Chondrocyte (in vitro differentiated cells): ENCODE data around the gene MEF2D. TPM values are rescaled to one million over a fixed set of nuclear protein-coding genes. Genes with fewer than 3 reads are reported as not detected.

Experiments used
- DNase-seq: peaks from one replicate; pipeline ENCODE4 v3.0.0; 2021; ENCODE audit warnings: mixed read lengths, low spot score
- H3K27ac Mint-ChIP-seq: one replicate; pipeline ENCODE4 v1.8.0; 2021; ENCODE audit warnings: mild to moderate bottlenecking, moderate library complexity, mixed read lengths; ENCODE audit not compliant: unreplicated experiment
- H3K27me3 Mint-ChIP-seq: 2 replicates; pipeline ENCODE4 v1.8.0; 2021; ENCODE audit warnings: low read depth, mixed read lengths
- H3K36me3 Mint-ChIP-seq: 2 replicates; pipeline ENCODE4 v1.8.0; 2021; ENCODE audit warnings: low read depth, mixed read lengths
- H3K4me1 Mint-ChIP-seq: 2 replicates; pipeline ENCODE4 v1.8.0; 2021; ENCODE audit warnings: low read depth, mild to moderate bottlenecking, mixed read lengths
- H3K4me3 Mint-ChIP-seq: one replicate; pipeline ENCODE4 v1.8.0; 2021; ENCODE audit warnings: mild to moderate bottlenecking, moderate library complexity, mixed read lengths; ENCODE audit not compliant: unreplicated experiment
- H3K9me3 Mint-ChIP-seq: 2 replicates; pipeline ENCODE4 v1.8.0; 2021; ENCODE audit warnings: low read depth, mixed read lengths
- CTCF ChIP-seq: fragments of 200-600 bp; sonication (generic); IDR thresholded peaks from 2 replicates; pipeline ENCODE4 v1.5.0; 2021; ENCODE audit warnings: antibody characterized with exemption, mild to moderate bottlenecking, moderate library complexity
- total RNA-seq: library from RNA; stranded (reverse); gene quantifications from 3 replicates; pipeline ENCODE4 v1.2.1, GENCODE V29; 2021

MEF2D gene
- total RNA-seq, 1 donor from 2014 or later: 62.0 TPM

GRCh38 chr1:156443286-156443685 is 57.3 kb downstream of the MEF2D start:
- no peak for DNase-seq
- Mint-ChIP-seq H3K27me3 (peaks cover 68% of the 10 kb centered on the region), H3K27ac (no peak overlapping the region), H3K36me3 (peaks cover under 1% of the 10 kb centered on the region), H3K4me1 (peaks cover 5% of the 10 kb centered on the region), H3K9me3 (no peaks in the 10 kb centered on the region), H3K4me3 (no peak overlapping the region)
- no peak for TF ChIP-seq CTCF

- Mint-ChIP-seq H3K9me3 (no peaks in the 10 kb centered on the region), H3K4me3 (no peak overlapping the region), H3K36me3 (no peaks in the 10 kb centered on the region), H3K27ac (no peak overlapping the region), H3K4me1 (peaks cover 8% of the 10 kb centered on the region), H3K27me3 (peaks cover 83% of the 10 kb centered on the region)
- no peak for DNase-seq
- TF ChIP-seq CTCF: no peak
Observed at GRCh38 chr1:156440654-156441437, 59.7 kb downstream of the MEF2D start.

GRCh38 chr1:156439777-156440183 is 60.8 kb downstream of the MEF2D start:
- Mint-ChIP-seq H3K4me1 (peaks cover 12% of the 10 kb centered on the region), H3K4me3 (no peak overlapping the region), H3K27me3 (peaks cover 86% of the 10 kb centered on the region), H3K36me3 (peaks cover 4% of the 10 kb centered on the region), H3K9me3 (no peaks in the 10 kb centered on the region), H3K27ac (no peak overlapping the region)
- no peak for TF ChIP-seq CTCF
- no peak for DNase-seq

GRCh38 chr1:156439036-156439776 is 61.4 kb downstream of the MEF2D start:
- Mint-ChIP-seq H3K4me3 (no peak overlapping the region), H3K36me3 (peaks cover 4% of the 10 kb centered on the region), H3K27ac (no peak overlapping the region), H3K27me3 (peaks cover 86% of the 10 kb centered on the region), H3K9me3 (no peaks in the 10 kb centered on the region), H3K4me1 (peaks cover 12% of the 10 kb centered on the region)
- TF ChIP-seq CTCF: no peak
- DNase-seq: no peak

- Mint-ChIP-seq H3K4me1 (peaks cover 12% of the 10 kb centered on the region), H3K36me3 (peaks cover 4% of the 10 kb centered on the region), H3K4me3 (no peak overlapping the region), H3K27ac (no peak overlapping the region), H3K27me3 (peaks cover 88% of the 10 kb centered on the region), H3K9me3 (no peaks in the 10 kb centered on the region)
- TF ChIP-seq CTCF: no peak
- no peak for DNase-seq
Observed at GRCh38 chr1:156438278-156438987, 62.1 kb downstream of the MEF2D start.
